ENCODE measurements around the gene FBXO4.
A peak's percentile ranks its signal among the peaks of the same experiment; 100 is the strongest.

Gene FBXO4

DNA sequence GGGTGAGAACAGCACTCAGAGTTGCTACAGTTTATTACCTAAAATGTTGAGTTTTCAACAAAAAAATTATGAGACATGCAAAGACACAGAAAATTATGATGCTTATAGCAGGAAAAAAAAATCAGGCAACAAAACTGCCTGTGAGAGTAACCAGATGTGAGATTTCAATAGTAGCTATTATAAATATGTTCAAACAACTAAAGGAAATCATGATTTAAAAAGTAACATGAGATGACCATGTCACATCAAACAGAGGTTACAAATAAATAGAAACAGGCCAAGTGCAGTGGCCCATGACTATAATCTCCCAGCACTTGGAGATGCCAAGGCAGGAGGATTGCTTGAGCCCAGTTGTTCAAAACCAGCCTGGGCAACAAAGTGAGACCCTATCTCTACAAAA lies 33.0 kb upstream of the FBXO4 start:
- H3K27ac ChIP-seq (ENCODE audit: low read depth, low read length) = no peak overlapping the region

DNA sequence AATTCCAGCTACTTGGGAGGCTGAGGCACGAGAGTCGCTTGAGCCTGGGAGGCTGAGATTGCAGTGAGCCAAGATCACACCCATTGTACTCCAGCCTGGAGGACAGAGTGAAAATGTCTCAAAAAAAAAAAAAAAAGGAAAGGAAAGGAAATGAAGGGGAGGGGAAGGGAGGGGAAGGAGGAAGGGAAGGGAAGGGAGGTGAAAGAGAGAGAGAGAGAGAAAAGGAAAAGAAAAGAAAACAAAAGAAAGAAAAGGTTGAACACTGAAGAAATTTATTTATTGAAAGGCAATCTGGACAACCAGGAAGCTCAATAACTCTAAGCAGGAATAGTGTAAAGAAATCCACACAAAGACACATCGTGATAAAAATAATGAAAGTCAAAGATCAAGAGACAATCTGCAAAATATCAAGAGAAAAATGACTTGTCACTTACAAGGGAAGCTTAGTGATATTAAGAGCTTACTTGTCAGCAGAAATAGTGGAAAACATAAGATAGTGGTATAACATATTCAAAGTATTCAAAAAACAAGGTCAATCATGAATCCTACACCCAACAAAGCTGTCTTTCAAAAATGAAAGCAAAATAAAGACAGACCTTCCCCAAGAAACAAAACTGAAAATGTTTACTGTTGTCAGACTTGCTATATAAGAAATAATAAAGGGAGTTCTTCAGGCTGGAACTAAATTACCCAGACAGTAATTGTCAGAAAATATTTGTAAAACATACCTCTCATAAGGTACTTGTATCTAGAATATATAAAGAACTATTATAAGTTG lies 31.8 kb upstream of the FBXO4 start:
- Histone ChIP-seq H3K9ac (ENCODE audit: low read length) (no peak overlapping the region), H3K27me3 (ENCODE audit: control insufficient read depth, insufficient read depth, low read length) (no peaks in the 10 kb centered on the region), H3K4me3 (ENCODE audit: low read depth, low read length) (no peak overlapping the region), H3K27ac (ENCODE audit: low read depth, low read length) (no peak overlapping the region), H3K36me3 (ENCODE audit: control insufficient read depth, insufficient read depth, low read length) (no peaks in the 10 kb centered on the region), H3K4me1 (ENCODE audit: control insufficient read depth, insufficient read depth, low read length) (peaks cover 4% of the 10 kb centered on the region; the same call in 1 of the 2 replicates), H3K9me3 (ENCODE audit: control insufficient read depth, insufficient read depth, low read depth, low read length) (no peaks in the 10 kb centered on the region)

More for the DNA sequence above, 33.0 kb upstream of the FBXO4 start:
- Histone ChIP-seq H3K36me3 (ENCODE audit: control insufficient read depth, insufficient read depth, low read length) (no peaks in the 10 kb centered on the region), H3K4me3 (ENCODE audit: low read depth, low read length) (no peak overlapping the region), H3K9me3 (ENCODE audit: control insufficient read depth, insufficient read depth, low read depth, low read length) (peaks cover 5% of the 10 kb centered on the region; the same call in 1 of the 2 replicates), H3K9ac (ENCODE audit: low read length) (no peak overlapping the region), H3K4me1 (ENCODE audit: control insufficient read depth, insufficient read depth, low read length) (peaks cover 4% of the 10 kb centered on the region; the same call in 1 of the 2 replicates), H3K27me3 (ENCODE audit: control insufficient read depth, insufficient read depth, low read length) (no peaks in the 10 kb centered on the region)

DNA sequence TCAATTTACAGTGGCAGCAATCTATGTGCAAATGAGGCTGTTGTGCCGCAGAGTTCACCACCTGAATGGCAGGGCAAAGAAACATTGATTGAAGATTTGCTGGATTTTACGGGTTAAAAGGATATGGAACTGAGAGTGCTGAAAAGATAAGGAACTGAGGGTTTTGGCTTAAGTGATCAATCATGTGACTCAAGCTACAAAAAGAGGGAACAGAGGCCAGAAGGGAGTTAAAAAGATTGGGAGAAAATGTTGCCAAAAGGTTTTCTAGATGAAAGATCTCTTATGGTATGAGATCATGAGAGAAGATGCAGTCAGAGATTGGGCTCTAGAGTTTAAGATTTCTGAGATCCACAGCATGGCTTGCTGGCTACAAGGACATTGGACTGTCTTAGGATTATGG lies 28.9 kb upstream of the FBXO4 start:
- H3K9ac ChIP-seq (ENCODE audit: low read length) = no peak overlapping the region
- no peak overlapping the region for H3K4me3 ChIP-seq (ENCODE audit: low read depth, low read length)
- no peak overlapping the region for H3K27ac ChIP-seq (ENCODE audit: low read depth, low read length)
- H3K9me3 ChIP-seq (ENCODE audit: control insufficient read depth, insufficient read depth, low read depth, low read length) = no peaks in the 10 kb centered on the region
- no peaks in the 10 kb centered on the region for H3K27me3 ChIP-seq (ENCODE audit: control insufficient read depth, insufficient read depth, low read length)
- H3K36me3 ChIP-seq (ENCODE audit: control insufficient read depth, insufficient read depth, low read length) = no peaks in the 10 kb centered on the region
- H3K4me1 ChIP-seq (ENCODE audit: control insufficient read depth, insufficient read depth, low read length) = peaks cover 3% of the 10 kb centered on the region; the same call in 1 of the 2 replicates

DNA sequence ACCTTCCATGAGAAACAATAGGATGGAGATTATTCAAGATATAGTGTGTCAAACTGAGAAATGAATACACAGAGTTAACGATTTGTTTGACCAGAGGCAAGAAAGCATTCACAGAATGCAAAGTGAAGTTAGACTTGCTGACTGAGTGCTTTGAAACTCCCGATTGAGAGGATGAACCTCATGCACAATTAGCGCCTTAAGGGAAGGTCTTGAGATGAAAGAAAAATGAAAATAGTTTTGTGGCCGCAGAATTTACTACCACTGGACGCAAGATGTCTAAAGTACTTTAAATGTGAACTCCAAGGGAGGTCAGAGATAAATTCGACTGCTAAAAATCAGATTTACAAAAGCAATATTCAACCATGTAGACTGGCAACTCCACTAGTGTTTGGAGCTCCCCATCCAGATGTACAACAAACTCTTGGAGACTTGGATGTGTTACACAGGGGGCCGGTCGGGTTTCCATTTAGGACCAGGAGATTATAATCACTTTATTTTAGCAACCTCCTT lies 21.6 kb upstream of the FBXO4 start:
- H3K36me3 ChIP-seq (ENCODE audit: control insufficient read depth, insufficient read depth, low read length) = peaks cover 16% of the 10 kb centered on the region
- peak overlapping the region; percentile 53 for H3K9ac ChIP-seq (ENCODE audit: low read length)
- no peaks in the 10 kb centered on the region for H3K27me3 ChIP-seq (ENCODE audit: control insufficient read depth, insufficient read depth, low read length)
- no peaks in the 10 kb centered on the region for H3K9me3 ChIP-seq (ENCODE audit: control insufficient read depth, insufficient read depth, low read depth, low read length)
- peak overlapping the region; percentile 64 for H3K4me3 ChIP-seq (ENCODE audit: low read depth, low read length)
- peaks cover 6% of the 10 kb centered on the region; the same call in 1 of the 2 replicates for H3K4me1 ChIP-seq (ENCODE audit: control insufficient read depth, insufficient read depth, low read length)
- no peak overlapping the region for H3K27ac ChIP-seq (ENCODE audit: low read depth, low read length)

DNA sequence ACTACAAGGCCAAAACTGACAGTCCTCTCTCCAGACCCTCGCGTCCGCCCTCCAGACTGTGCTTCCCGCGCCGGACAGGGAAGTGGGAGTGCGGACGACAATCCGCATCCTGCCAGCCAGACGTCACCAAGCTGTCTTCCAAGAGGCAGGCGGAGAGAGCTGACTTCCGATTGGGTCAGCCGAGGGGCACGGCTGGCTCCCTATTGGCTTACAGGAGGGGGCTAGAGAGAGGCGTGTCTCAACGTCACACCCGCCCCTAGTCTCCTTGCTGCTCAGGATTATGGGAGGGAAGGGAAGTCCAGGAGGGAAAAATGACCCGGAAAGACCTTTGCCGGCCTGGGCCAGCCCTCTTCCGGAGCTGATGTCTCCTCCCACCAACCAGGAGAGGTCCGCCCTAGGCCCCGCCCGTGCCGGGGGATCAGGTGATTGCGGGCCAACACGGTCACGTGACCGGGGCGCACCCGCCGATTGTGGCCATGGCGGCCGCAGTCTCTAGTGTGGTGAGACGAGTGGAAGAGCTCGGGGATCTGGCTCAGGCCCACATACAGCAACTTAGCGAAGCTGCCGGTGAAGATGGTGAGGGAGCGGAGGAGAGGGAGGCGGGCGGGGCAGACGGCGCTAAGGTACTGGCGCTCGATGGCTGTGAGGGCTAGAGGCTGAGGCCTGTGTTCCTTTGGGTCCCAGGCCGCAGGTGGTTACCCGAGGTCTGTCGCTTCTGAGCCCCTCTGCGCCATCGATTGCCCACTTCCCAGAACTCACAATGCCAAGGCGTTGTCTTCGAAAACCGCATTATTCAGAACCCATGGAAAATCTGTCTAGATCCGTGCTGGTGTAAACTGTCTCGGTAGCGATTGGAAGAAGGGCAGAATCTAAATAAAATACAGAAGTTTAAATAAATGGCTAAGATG lies 20.9 kb upstream of the FBXO4 start, which contains the start of gene RIMOC1:
TSS of gene RIMOC1 (plus strand) at position 453 of the 908 bp plus-strand sequence. CDS start at position 477, 24 bp downstream.
- Histone ChIP-seq H3K27me3 (ENCODE audit: control insufficient read depth, insufficient read depth, low read length) (no peaks in the 10 kb centered on the region), H3K27ac (ENCODE audit: low read depth, low read length) (peak within 1 kb of the TSS; percentile 73), H3K9me3 (ENCODE audit: control insufficient read depth, insufficient read depth, low read depth, low read length) (no peaks in the 10 kb centered on the region), H3K4me1 (ENCODE audit: control insufficient read depth, insufficient read depth, low read length) (peaks cover 6% of the 10 kb centered on the region; the same call in 1 of the 2 replicates), H3K36me3 (ENCODE audit: control insufficient read depth, insufficient read depth, low read length) (peaks cover 23% of the 10 kb centered on the region), H3K4me3 (ENCODE audit: low read depth, low read length) (peak within 1 kb of the TSS; percentile 96), H3K9ac (ENCODE audit: low read length) (peak within 1 kb of the TSS; percentile 97)

DNA sequence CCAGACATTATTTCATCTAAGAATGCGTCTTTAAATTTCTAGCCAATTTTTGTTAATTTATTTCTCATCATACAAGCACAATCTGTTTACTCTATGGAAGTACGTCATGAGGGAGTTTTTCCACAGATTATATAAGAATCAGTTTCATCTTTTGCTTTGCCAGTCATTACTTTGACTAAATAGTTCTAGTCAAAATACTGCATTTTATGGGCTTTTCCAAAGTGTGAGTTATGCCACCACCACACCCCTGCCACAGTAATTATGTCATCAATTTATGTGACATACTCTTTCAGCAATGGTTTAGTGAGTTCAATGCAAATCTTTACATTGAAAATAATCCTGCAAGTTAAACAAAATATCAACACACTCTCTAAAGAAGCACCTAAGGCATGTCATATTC lies 18.9 kb upstream of the FBXO4 start:
- H3K9me3 ChIP-seq (ENCODE audit: control insufficient read depth, insufficient read depth, low read depth, low read length) = no peaks in the 10 kb centered on the region
- no peaks in the 10 kb centered on the region for H3K27me3 ChIP-seq (ENCODE audit: control insufficient read depth, insufficient read depth, low read length)
- peaks cover 37% of the 10 kb centered on the region for H3K36me3 ChIP-seq (ENCODE audit: control insufficient read depth, insufficient read depth, low read length)
- no peak overlapping the region for H3K9ac ChIP-seq (ENCODE audit: low read length)
- H3K4me3 ChIP-seq (ENCODE audit: low read depth, low read length) = no peak overlapping the region
- H3K27ac ChIP-seq (ENCODE audit: low read depth, low read length) = no peak overlapping the region
- peaks cover 6% of the 10 kb centered on the region; the same call in 1 of the 2 replicates for H3K4me1 ChIP-seq (ENCODE audit: control insufficient read depth, insufficient read depth, low read length)

DNA sequence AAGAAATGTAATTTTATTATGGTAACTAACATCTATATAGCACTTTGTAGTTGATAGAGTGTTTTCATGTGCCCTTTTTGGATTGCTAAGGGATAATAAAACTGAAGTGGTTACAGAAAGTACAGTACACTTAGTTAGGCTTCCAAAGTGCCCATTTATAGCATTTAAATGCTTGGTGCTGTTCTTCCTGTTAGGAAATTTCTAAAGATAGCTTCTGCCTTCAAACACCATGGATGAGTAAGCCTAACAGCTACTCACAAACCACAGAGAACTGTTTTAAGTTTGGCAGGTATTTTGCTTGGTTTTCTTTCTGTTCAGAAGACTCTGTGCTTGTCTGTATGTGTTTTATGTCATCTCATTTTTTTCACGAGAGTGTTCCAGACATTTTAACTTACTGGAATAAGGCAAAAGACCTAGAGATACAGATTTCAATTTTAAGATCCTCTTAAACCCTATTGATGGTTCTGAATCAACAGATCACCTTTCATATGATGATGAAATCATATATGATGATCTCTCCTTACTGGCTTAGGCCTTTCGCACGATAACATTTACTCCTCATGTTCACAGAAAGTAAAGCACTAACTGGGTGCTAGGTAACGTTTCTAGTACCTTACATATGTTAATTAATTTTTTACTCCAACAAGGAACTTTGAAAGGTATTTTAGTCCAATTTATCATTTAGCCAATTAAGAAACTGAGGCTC lies 16.6 kb upstream of the FBXO4 start:
- peaks cover 6% of the 10 kb centered on the region; the same call in 1 of the 2 replicates for H3K4me1 ChIP-seq (ENCODE audit: control insufficient read depth, insufficient read depth, low read length)
- H3K27me3 ChIP-seq (ENCODE audit: control insufficient read depth, insufficient read depth, low read length) = no peaks in the 10 kb centered on the region
- no peak overlapping the region for H3K9ac ChIP-seq (ENCODE audit: low read length)
- H3K36me3 ChIP-seq (ENCODE audit: control insufficient read depth, insufficient read depth, low read length) = peaks cover 60% of the 10 kb centered on the region
- H3K27ac ChIP-seq (ENCODE audit: low read depth, low read length) = no peak overlapping the region
- no peaks in the 10 kb centered on the region for H3K9me3 ChIP-seq (ENCODE audit: control insufficient read depth, insufficient read depth, low read depth, low read length)
- no peak overlapping the region for H3K4me3 ChIP-seq (ENCODE audit: low read depth, low read length)

DNA sequence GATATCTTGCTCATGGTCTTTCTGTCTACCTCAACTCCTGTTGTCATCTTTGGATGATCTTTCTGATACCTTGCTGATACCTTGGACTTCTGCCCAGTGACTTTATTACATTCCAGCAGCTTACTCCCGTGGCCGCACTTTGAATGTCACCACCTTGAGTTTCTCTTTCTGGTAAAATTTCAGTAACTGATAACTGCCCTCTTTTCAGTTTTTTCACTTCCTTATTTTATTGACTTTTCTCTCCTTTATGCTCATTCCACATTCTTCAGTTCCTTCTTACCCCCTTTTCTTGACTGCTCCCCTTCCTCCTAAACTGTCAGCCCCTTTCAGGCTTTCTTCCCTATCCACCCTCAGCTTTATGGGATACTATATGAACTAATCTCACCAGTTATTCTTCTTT lies 7.0 kb upstream of the FBXO4 start:
- Histone ChIP-seq H3K27me3 (ENCODE audit: control insufficient read depth, insufficient read depth, low read length) (no peaks in the 10 kb centered on the region), H3K4me3 (ENCODE audit: low read depth, low read length) (no peak overlapping the region), H3K9me3 (ENCODE audit: control insufficient read depth, insufficient read depth, low read depth, low read length) (no peaks in the 10 kb centered on the region), H3K27ac (ENCODE audit: low read depth, low read length) (no peak overlapping the region), H3K36me3 (ENCODE audit: control insufficient read depth, insufficient read depth, low read length) (peaks cover 58% of the 10 kb centered on the region), H3K9ac (ENCODE audit: low read length) (no peak overlapping the region), H3K4me1 (ENCODE audit: control insufficient read depth, insufficient read depth, low read length) (peaks cover 6% of the 10 kb centered on the region; the same call in 1 of the 2 replicates)

DNA sequence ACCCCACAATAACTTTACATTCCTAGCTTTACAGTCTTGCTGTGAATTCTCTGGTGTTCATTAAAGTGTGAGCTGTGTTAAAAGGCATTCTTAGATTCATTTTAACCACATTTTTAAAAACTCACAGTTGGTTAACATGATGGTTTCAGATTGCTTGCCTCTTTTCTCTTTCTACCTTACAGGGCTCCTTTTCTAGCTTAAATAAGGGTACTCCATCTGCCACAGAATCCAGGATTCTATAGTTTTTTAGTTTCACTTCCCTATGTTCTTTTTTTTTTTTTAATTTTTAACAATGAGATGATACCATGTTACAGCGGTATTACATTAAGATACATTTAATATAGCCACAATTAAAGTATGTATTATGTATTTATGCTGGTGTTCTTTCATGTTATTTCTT lies 3.9 kb upstream of the FBXO4 start:
- H3K9ac ChIP-seq (ENCODE audit: low read length) = no peak overlapping the region
- peaks cover 36% of the 10 kb centered on the region for H3K36me3 ChIP-seq (ENCODE audit: control insufficient read depth, insufficient read depth, low read length)
- peaks cover 6% of the 10 kb centered on the region; the same call in 1 of the 2 replicates for H3K4me1 ChIP-seq (ENCODE audit: control insufficient read depth, insufficient read depth, low read length)
- no peaks in the 10 kb centered on the region for H3K9me3 ChIP-seq (ENCODE audit: control insufficient read depth, insufficient read depth, low read depth, low read length)
- H3K27me3 ChIP-seq (ENCODE audit: control insufficient read depth, insufficient read depth, low read length) = no peaks in the 10 kb centered on the region
- no peak overlapping the region for H3K4me3 ChIP-seq (ENCODE audit: low read depth, low read length)
- H3K27ac ChIP-seq (ENCODE audit: low read depth, low read length) = no peak overlapping the region

DNA sequence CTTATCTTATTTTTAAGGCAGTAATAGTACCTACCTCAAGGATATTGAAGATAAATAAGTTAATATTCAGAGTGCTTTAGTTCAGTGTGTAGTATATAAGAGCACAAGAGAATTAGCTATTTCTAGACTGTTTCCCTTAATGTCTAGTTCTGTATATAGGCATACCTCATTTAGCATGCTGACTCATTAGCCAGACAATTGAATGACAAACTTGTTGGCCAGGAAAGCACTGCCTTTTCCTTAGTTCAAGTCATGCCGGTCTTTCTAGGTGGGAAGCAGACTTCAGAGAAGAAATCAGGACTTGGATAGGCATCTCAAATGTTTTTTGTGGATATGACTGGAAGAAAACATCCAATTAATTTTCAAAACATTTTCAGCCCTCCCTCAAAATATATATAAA lies 3.2 kb upstream of the FBXO4 start:
- Histone ChIP-seq H3K4me1 (ENCODE audit: control insufficient read depth, insufficient read depth, low read length) (peaks cover 6% of the 10 kb centered on the region; the same call in 1 of the 2 replicates), H3K27ac (ENCODE audit: low read depth, low read length) (no peak overlapping the region), H3K9ac (ENCODE audit: low read length) (no peak overlapping the region), H3K27me3 (ENCODE audit: control insufficient read depth, insufficient read depth, low read length) (no peaks in the 10 kb centered on the region), H3K4me3 (ENCODE audit: low read depth, low read length) (no peak overlapping the region), H3K36me3 (ENCODE audit: control insufficient read depth, insufficient read depth, low read length) (peaks cover 34% of the 10 kb centered on the region), H3K9me3 (ENCODE audit: control insufficient read depth, insufficient read depth, low read depth, low read length) (no peaks in the 10 kb centered on the region)

Measured in HUES6 (cell line).